Gastroesophageal sphincter (tissue), 3 donors: ENCODE measurements around the gene PLA2G10.
"Not testable (repeated sequence)": the region's sequence is repeated elsewhere in the genome, so short reads cannot be mapped to it uniquely, and the experiment has no call there.

Experiments used
- EP300 ChIP-seq: sonication (generic); formaldehyde crosslinking; IDR thresholded peaks from one replicate; pipeline ENCODE4 v1.6.1; 2017; ENCODE audit warnings: antibody characterized with exemption, mild to moderate bottlenecking
- POLR2AphosphoS5 ChIP-seq: sonication (generic); formaldehyde crosslinking; IDR thresholded peaks from one replicate; pipeline ENCODE4 v1.6.1; 2017; ENCODE audit warnings: antibody characterized with exemption
- TF ChIP-seq, protein P1 (sequence below), 4 experiments: fragments of 200-600 bp in 2 of 4; fragments of 450-650 bp in 2 of 4; sonication (generic) in 1 of 4; IDR thresholded peaks; one replicate each; pipeline ENCODE4 v1.5.1; 2017 to 2019; ENCODE audit warnings: antibody characterized with exemption in 4 of 4, mild to moderate bottlenecking in 2 of 4, moderate library complexity in 2 of 4

DNA sequence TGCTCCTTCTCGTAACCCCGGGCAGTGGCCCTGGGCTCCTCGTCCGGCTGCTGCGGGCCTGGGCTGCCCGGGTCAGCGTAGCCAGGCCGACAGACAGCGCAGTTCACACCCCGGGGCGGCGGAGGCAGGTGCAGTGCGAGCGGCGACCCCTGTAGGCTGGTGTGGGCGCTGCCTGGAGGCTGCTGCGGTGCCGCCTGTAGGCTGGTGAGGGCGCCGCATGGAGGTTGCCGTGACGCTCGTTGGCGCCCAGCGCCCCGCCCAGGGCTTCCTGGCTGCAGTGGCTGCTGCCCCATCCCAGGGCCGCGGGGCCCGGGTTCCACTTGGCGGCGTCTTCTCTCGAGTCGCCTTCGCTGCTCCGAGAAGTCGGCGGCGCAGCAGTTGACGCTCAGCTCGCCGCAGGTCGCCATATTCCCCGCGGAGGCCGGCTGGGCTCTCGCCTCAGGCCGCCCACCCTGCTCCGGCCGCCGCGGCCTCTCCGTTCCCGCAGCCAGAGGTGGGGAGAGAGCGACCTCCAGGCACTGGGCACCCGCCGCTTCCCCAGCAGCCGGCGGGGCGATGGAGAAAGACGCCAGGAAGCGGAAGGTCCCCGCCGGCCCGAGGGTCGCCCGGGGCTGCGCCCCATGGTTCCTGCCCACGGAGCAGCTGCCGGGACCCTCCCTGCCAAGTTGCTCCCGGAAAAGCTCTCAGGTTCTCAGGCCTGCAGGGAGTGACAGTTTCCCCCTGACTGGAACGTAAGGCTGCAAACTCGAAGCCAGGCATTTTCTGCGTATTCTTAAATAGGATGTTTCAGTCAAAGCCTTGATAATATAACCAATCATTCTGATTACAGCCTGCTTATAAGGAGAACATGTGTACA is 48.4 kb upstream of the PLA2G10 start, which contains the start of gene NPIPA2:
- TF ChIP-seq, protein P1, sequence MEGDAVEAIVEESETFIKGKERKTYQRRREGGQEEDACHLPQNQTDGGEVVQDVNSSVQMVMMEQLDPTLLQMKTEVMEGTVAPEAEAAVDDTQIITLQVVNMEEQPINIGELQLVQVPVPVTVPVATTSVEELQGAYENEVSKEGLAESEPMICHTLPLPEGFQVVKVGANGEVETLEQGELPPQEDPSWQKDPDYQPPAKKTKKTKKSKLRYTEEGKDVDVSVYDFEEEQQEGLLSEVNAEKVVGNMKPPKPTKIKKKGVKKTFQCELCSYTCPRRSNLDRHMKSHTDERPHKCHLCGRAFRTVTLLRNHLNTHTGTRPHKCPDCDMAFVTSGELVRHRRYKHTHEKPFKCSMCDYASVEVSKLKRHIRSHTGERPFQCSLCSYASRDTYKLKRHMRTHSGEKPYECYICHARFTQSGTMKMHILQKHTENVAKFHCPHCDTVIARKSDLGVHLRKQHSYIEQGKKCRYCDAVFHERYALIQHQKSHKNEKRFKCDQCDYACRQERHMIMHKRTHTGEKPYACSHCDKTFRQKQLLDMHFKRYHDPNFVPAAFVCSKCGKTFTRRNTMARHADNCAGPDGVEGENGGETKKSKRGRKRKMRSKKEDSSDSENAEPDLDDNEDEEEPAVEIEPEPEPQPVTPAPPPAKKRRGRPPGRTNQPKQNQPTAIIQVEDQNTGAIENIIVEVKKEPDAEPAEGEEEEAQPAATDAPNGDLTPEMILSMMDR (IDR thresholded peaks at IDR 0.05): not testable (repeated sequence)
- not testable (repeated sequence) for TF ChIP-seq POLR2AphosphoS5, EP300
